Natural killer cell treated with Interleukin-12 subunit alpha and Interleukin-12 subunit beta and Interleukin-15 and Interleukin-18, amount 100 ng/mL, for 72 hours (primary cell): ENCODE data around the gene GYPA. TPM values are rescaled to one million over a fixed set of nuclear protein-coding genes. Genes with fewer than 3 reads are reported as not detected.
"Not testable (repeated sequence)": the region's sequence is repeated elsewhere in the genome, so short reads cannot be mapped to it uniquely, and the experiment has no call there.

Source experiments
- ATAC-seq, 2 donors: fragments of 150-1000 bp; cut with Tn5 transposase in 1 of 2; sonication (Bioruptor Pico), chemical (Tn5 transposase) in 1 of 2; 2 replicates each; pipeline ENCODE4 v1.10.0; 2021
- DNase-seq: peaks from one replicate; pipeline ENCODE4 v3.0.0; 2022; ENCODE audit warnings: low spot score
- H3K27ac Mint-ChIP-seq, 2 donors: 1 replicate in 1 of 2; 2 replicates in 1 of 2; pipeline ENCODE4 v1.8.0; 2022; ENCODE audit warnings: mixed read lengths in 2 of 2, mild to moderate bottlenecking in 1 of 2, moderate library complexity in 1 of 2
- H3K27me3 Mint-ChIP-seq, 2 donors: 1 replicate in 1 of 2; 2 replicates in 1 of 2; pipeline ENCODE4 v1.8.0; 2022; ENCODE audit warnings: mixed read lengths in 2 of 2
- H3K36me3 Mint-ChIP-seq: one replicate; pipeline ENCODE4 v1.8.0; 2022; ENCODE audit warnings: mixed read lengths
- H3K4me1 Mint-ChIP-seq, 2 donors: 1 replicate in 1 of 2; 2 replicates in 1 of 2; pipeline ENCODE4 v1.8.0; 2022; ENCODE audit warnings: low read depth in 2 of 2, mixed read lengths in 2 of 2, mild to moderate bottlenecking in 1 of 2
- H3K4me3 Mint-ChIP-seq: one replicate; pipeline ENCODE4 v1.8.0; 2022; ENCODE audit warnings: mixed read lengths
- H3K9me3 Mint-ChIP-seq: 2 replicates; pipeline ENCODE4 v1.8.0; 2022; ENCODE audit warnings: mixed read lengths
- total RNA-seq, 2 donors: library from RNA; stranded (reverse); gene quantifications; one replicate each; pipeline ENCODE4 v1.2.3, GENCODE V29; 2022

Gene GYPA
- total RNA-seq, 2 donors from 2014 or later = not detected

- H3K27me3 Mint-ChIP-seq = no peaks in the 10 kb centered on the region
- H3K9me3 Mint-ChIP-seq = no peaks in the 10 kb centered on the region
- ATAC-seq (no peak), DNase-seq (no peak)
- H3K4me1 Mint-ChIP-seq = no peaks in the 10 kb centered on the region
- H3K36me3 Mint-ChIP-seq = no peaks in the 10 kb centered on the region
- H3K4me3 Mint-ChIP-seq = no peak overlapping the region
- H3K27ac Mint-ChIP-seq = no peak overlapping the region
Measured at GRCh38 chr4:144113546-144113945, 27.0 kb downstream of the GYPA start.

DNA sequence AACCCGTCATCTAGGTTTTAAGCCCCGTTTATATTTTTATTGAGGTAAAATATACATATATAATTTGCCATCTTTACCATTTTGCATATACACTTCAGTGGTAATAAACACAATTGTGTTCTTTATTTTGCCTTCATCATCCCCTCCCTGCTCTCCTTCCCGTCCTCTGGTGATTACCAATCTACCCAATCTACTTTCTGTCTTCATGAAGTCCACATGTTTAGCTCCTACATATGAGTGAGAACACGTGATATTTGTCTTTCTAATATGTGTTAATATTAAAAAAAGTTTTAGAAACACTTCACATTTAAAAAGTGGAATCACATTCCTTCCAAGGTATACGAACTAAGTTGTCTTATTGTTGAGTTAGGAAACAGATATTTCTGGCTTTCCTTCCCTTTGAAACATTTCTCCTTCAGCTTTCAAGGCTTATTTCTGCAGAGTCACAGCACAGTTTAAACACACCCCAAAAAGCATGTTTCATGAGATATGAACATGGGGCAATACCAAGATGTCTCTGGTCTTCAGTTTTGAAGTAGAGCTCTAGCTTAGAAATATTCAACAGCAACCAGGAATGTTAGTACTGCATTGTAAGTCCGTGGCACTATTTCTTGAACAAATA, 35.9 kb downstream of the GYPA start:
- Mint-ChIP-seq H3K4me3 (no peak overlapping the region), H3K27ac (no peak overlapping the region), H3K4me1 (no peaks in the 10 kb centered on the region), H3K27me3 (no peaks in the 10 kb centered on the region), H3K36me3 (no peaks in the 10 kb centered on the region), H3K9me3 (no peaks in the 10 kb centered on the region)
- ATAC-seq = no peak
- DNase-seq = no peak

DNA sequence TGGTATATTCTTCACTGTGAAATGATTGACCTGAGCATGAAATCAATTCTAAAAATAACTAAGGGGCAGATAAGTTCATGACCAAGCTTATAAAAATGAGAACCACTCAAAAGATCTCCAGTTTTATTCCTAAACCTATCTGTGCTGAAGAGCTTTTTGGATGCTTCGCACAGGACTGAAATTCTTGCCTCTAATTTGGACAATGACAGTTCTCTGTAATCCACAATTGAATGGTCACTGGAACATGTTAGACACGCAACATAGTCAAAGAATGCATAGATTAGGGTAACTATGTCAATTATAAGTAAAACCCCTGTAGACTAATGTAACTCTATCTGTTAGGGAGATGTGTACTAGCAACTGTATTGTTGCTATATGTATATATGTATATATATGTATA, 42.7 kb downstream of the GYPA start:
- H3K4me3 Mint-ChIP-seq, ATAC-seq, H3K9me3 Mint-ChIP-seq, DNase-seq, H3K27ac Mint-ChIP-seq, H3K4me1 Mint-ChIP-seq, H3K27me3 Mint-ChIP-seq, H3K36me3 Mint-ChIP-seq: not testable (repeated sequence)

- DNase-seq, H3K27ac Mint-ChIP-seq, ATAC-seq, H3K36me3 Mint-ChIP-seq, H3K4me1 Mint-ChIP-seq, H3K4me3 Mint-ChIP-seq, H3K27me3 Mint-ChIP-seq, H3K9me3 Mint-ChIP-seq: not testable (repeated sequence)
Measured at GRCh38 chr4:144093995-144094394, 46.5 kb downstream of the GYPA start.

- not testable (repeated sequence) for H3K36me3 Mint-ChIP-seq, H3K4me1 Mint-ChIP-seq, ATAC-seq, H3K4me3 Mint-ChIP-seq, H3K27me3 Mint-ChIP-seq, DNase-seq, H3K27ac Mint-ChIP-seq, H3K9me3 Mint-ChIP-seq
Measured at GRCh38 chr4:144091181-144091580, 49.3 kb downstream of the GYPA start.

- H3K4me3 Mint-ChIP-seq = no peak overlapping the region
- no peak for ATAC-seq
- no peak overlapping the region for H3K27ac Mint-ChIP-seq
- no peak for DNase-seq
- H3K4me1 Mint-ChIP-seq = no peaks in the 10 kb centered on the region
- H3K9me3 Mint-ChIP-seq = peaks cover 3% of the 10 kb centered on the region
- peaks cover 0 to 4% of the 10 kb centered on the region in 2 donors for H3K27me3 Mint-ChIP-seq
- no peaks in the 10 kb centered on the region for H3K36me3 Mint-ChIP-seq
Measured at GRCh38 chr4:144090744-144091143, 49.8 kb downstream of the GYPA start.

DNA sequence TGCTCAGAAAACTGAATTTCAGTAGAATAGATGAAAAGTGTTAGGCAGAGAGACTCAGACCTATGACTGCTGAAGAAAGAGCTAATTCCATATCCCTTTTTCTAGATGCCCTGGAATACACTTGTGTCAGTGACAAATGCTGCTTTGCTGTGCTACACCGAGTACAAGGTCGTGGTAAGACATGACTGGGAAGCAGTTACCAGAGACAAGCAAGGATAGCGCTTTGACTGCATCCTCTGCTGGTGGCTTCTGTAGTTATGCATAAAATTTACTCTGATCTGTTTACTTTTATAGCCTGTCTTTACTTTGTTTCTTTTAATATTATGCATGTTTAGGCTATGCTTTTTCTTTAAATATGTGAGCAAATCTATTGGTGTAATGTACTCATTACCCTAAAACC, 58.5 kb downstream of the GYPA start:
- not testable (repeated sequence) for H3K9me3 Mint-ChIP-seq, H3K27me3 Mint-ChIP-seq, H3K4me3 Mint-ChIP-seq, H3K27ac Mint-ChIP-seq, H3K4me1 Mint-ChIP-seq, DNase-seq, H3K36me3 Mint-ChIP-seq, ATAC-seq

GRCh38 chr4:144080135-144080534, 60.4 kb downstream of the GYPA start:
- H3K27me3 Mint-ChIP-seq, H3K4me3 Mint-ChIP-seq, H3K36me3 Mint-ChIP-seq, ATAC-seq, H3K27ac Mint-ChIP-seq, DNase-seq, H3K9me3 Mint-ChIP-seq, H3K4me1 Mint-ChIP-seq: not testable (repeated sequence)

- not testable (repeated sequence) for H3K9me3 Mint-ChIP-seq, H3K36me3 Mint-ChIP-seq, H3K27me3 Mint-ChIP-seq, DNase-seq, H3K4me3 Mint-ChIP-seq, ATAC-seq, H3K4me1 Mint-ChIP-seq, H3K27ac Mint-ChIP-seq
Measured at GRCh38 chr4:144078746-144079145, 61.8 kb downstream of the GYPA start.

- not testable (repeated sequence) for H3K27me3 Mint-ChIP-seq, DNase-seq, H3K36me3 Mint-ChIP-seq
Measured at GRCh38 chr4:144061556-144061955, 79.0 kb downstream of the GYPA start.

GRCh38 chr4:144060234-144060859, 80.2 kb downstream of the GYPA start:
- DNase-seq, H3K36me3 Mint-ChIP-seq, H3K4me1 Mint-ChIP-seq, H3K27ac Mint-ChIP-seq, H3K9me3 Mint-ChIP-seq, ATAC-seq, H3K4me3 Mint-ChIP-seq, H3K27me3 Mint-ChIP-seq: not testable (repeated sequence)

More at GRCh38 chr4:144061556-144061955, 79.0 kb downstream of the GYPA start:
- not testable (repeated sequence) for H3K9me3 Mint-ChIP-seq, H3K4me3 Mint-ChIP-seq, H3K27ac Mint-ChIP-seq, H3K4me1 Mint-ChIP-seq, ATAC-seq

Other genes starting within 250 kb of the GYPA start
- 1 to 10 TPM in 1 of 2 donors, under 1 TPM in 1; 0.50 to 2.9 TPM for gene GYPE, start 235.2 kb downstream of the GYPA start, total RNA-seq
- gene GYPB, start 121.3 kb downstream of the GYPA start, total RNA-seq = not detected